ENCODE measurements around the gene MICOS13. TPM values are rescaled to one million over a fixed set of nuclear protein-coding genes. Genes with fewer than 3 reads are reported as not detected.
A peak's percentile ranks its signal among the peaks of the same experiment; 100 is the strongest.

Gene MICOS13
- total RNA-seq, 2 donors from 2014 or later = 56.0 to 88.0 TPM

GRCh38 chr19:5694167-5694955 is 14.0 kb upstream of the MICOS13 start:
- Histone ChIP-seq H3K27me3 (no peaks in the 10 kb centered on the region), H3K9me3 (no peaks in the 10 kb centered on the region), H3K9ac (ENCODE audit: low read depth in 2 of 2, low read length in 2 of 2) (no peak overlapping the region), H3K4me3 (no peak overlapping the region), H3K36me3 (peaks cover 18% of the 10 kb centered on the region), H3K27ac (no peak overlapping the region), H3K4me1 (peaks cover 11% of the 10 kb centered on the region)
- DNase-seq = no peak
- no peak for TF ChIP-seq CTCF (IDR thresholded peaks at IDR 0.05)
- intact Hi-C loops (cut with DNase I) = no loop called here

GRCh38 chr19:5693195-5694166 is 13.2 kb upstream of the MICOS13 start:
- no peak overlapping the region for H3K27ac ChIP-seq

GRCh38 chr19:5692723-5693194 is 12.4 kb upstream of the MICOS13 start:
- Histone ChIP-seq H3K27me3 (no peaks in the 10 kb centered on the region), H3K27ac (no peak overlapping the region), H3K4me3 (no peak overlapping the region), H3K4me1 (peaks cover 11% of the 10 kb centered on the region), H3K36me3 (peaks cover 13% of the 10 kb centered on the region), H3K9ac (ENCODE audit: low read depth in 2 of 2, low read length in 2 of 2) (peak overlapping the region in 1 of 2 donors; percentile 77), H3K9me3 (no peaks in the 10 kb centered on the region)
- intact Hi-C loops (cut with DNase I) = no loop called here
- no peak for DNase-seq
- TF ChIP-seq CTCF (IDR thresholded peaks at IDR 0.05) = no peak

More at GRCh38 chr19:5693195-5694166, 13.2 kb upstream of the MICOS13 start:
- peaks cover 13% of the 10 kb centered on the region for H3K36me3 ChIP-seq
- peaks cover 11% of the 10 kb centered on the region for H3K4me1 ChIP-seq
- intact Hi-C loops (cut with DNase I) = no loop called here
- H3K9me3 ChIP-seq = no peaks in the 10 kb centered on the region
- H3K4me3 ChIP-seq = no peak overlapping the region
- TF ChIP-seq CTCF (IDR thresholded peaks at IDR 0.05) = no peak
- no peak for DNase-seq
- no peaks in the 10 kb centered on the region for H3K27me3 ChIP-seq
- no peak overlapping the region for H3K9ac ChIP-seq (ENCODE audit: low read depth in 2 of 2, low read length in 2 of 2)

- intact Hi-C loops (cut with DNase I) = no loop called here
- H3K4me3 ChIP-seq = peak overlapping the region; percentile 76
- no peak for DNase-seq
These were observed 11.8 kb upstream of the MICOS13 start for GRCh38 chr19:5691822-5692722.

More at GRCh38 chr19:5691822-5692722, 11.8 kb upstream of the MICOS13 start:
- no peaks in the 10 kb centered on the region for H3K9me3 ChIP-seq
- peaks cover 13% of the 10 kb centered on the region for H3K36me3 ChIP-seq
- peak overlapping the region; percentile 77 to 79 for H3K9ac ChIP-seq (ENCODE audit: low read depth in 2 of 2, low read length in 2 of 2)
- H3K27me3 ChIP-seq = no peaks in the 10 kb centered on the region
- peak overlapping the region; percentile 84 for H3K27ac ChIP-seq
- TF ChIP-seq CTCF (IDR thresholded peaks at IDR 0.05) = no peak
- peaks cover 11% of the 10 kb centered on the region for H3K4me1 ChIP-seq
